SK-N-MC (cell line): ENCODE results near the gene RHBDF2.

Experiments
- DNase-seq: peaks from one replicate; pipeline ENCODE4 v3.0.0-alpha.2; 2011; ENCODE audit warnings: low read depth, low spot score
- H3K27ac ChIP-seq: fragments of 200-600 bp; sonication (generic); 2 replicates; pipeline ENCODE4 v1.5.1; 2016; ENCODE audit warnings: mixed run types
- H3K36me3 ChIP-seq: fragments of 200-600 bp; sonication (generic); 2 replicates; pipeline ENCODE4 v1.6.1; 2017; ENCODE audit warnings: antibody characterized with exemption, low read length, mixed read lengths; ENCODE audit not compliant: insufficient read depth
- H3K4me3 ChIP-seq: fragments of 200-600 bp; sonication (generic); 2 replicates; pipeline ENCODE4 v1.5.1; 2016
- H3K9ac ChIP-seq: fragments of 200-600 bp; sonication (generic); 2 replicates; pipeline ENCODE4 v1.8.0; 2017; ENCODE audit warnings: mixed run types, mixed read lengths; ENCODE audit not compliant: insufficient read length
- H3K9me3 ChIP-seq: fragments of 200-600 bp; sonication (generic); 2 replicates; pipeline ENCODE4 v1.6.1; 2017; ENCODE audit warnings: low read depth, mild to moderate bottlenecking, antibody characterized with exemption, low read length, moderate library complexity, mixed read lengths
- EZH2 ChIP-seq: fragments of 200-600 bp; sonication (generic); IDR thresholded peaks from one replicate; pipeline ENCODE4 v1.6.1; 2017; ENCODE audit warnings: antibody characterized with exemption
- FOXP2 ChIP-seq: optimal IDR thresholded peaks from 2 replicates; pipeline ENCODE3; 2011; ENCODE audit warnings: mild to moderate bottlenecking, moderate library complexity; ENCODE audit not compliant: insufficient read depth; ENCODE audit errors: extremely low read length, control extremely low read depth
- POLR2AphosphoS5 ChIP-seq: IDR thresholded peaks from 2 replicates; pipeline ENCODE4 v1.6.1; 2012; ENCODE audit warnings: mild to moderate bottlenecking, low read depth, low read length, borderline replicate concordance

RHBDF2 gene

DNA sequence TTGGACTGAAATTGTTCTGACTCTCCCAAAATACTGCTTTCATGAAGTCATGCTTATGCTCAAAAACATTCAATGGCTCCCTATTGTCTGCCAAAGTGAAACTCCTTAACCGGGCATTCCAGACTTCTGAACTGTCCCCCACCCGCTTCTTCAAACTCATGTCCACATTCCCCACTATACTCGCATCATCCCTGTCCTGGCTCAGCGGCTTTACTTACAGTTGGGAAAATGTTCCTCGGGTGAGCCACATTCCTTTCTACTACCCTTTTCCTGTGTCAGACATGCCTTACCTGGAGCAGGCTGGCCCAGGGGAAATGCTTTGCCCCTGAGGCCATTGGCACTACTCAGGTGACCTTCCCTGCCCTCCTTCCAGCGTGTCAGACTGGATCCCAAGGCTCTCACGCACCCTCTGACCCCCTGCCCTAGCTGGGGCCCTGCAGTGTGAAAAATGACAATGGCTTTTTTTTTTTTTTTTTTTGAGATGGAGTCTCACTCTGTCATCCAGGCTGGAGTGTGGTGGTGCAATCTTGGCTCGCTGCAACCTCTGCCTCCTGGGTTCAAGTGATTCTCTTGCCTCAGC lies 30.9 kb upstream of the RHBDF2 start:
- DNase-seq: no peak
- Histone ChIP-seq H3K4me3 (no peak overlapping the region), H3K9me3 (no peaks in the 10 kb centered on the region), H3K36me3 (no peaks in the 10 kb centered on the region), H3K27ac (no peak overlapping the region), H3K9ac (no peak overlapping the region)
- TF ChIP-seq POLR2AphosphoS5 (no peak), FOXP2 (no peak), EZH2 (no peak)

GRCh38 chr17:76531486-76532038 lies 30.3 kb upstream of the RHBDF2 start:
- H3K9me3 ChIP-seq: no peaks in the 10 kb centered on the region
- no peak for DNase-seq
- H3K27ac ChIP-seq: no peak overlapping the region
- TF ChIP-seq POLR2AphosphoS5 (no peak), EZH2 (no peak), FOXP2 (no peak)
- H3K36me3 ChIP-seq: no peaks in the 10 kb centered on the region
- H3K4me3 ChIP-seq: no peak overlapping the region
- no peak overlapping the region for H3K9ac ChIP-seq

- Histone ChIP-seq H3K9me3 (no peaks in the 10 kb centered on the region), H3K4me3 (no peak overlapping the region), H3K27ac (no peak overlapping the region), H3K36me3 (no peaks in the 10 kb centered on the region), H3K9ac (no peak overlapping the region)
- TF ChIP-seq FOXP2 (no peak), EZH2 (no peak), POLR2AphosphoS5 (no peak)
- no peak for DNase-seq
These were observed 29.7 kb upstream of the RHBDF2 start for GRCh38 chr17:76530811-76531485.

GRCh38 chr17:76530095-76530723 lies 29.0 kb upstream of the RHBDF2 start:
- Histone ChIP-seq H3K27ac (peak overlapping the region; percentile 54), H3K9ac (peak overlapping the region; percentile 45), H3K9me3 (no peaks in the 10 kb centered on the region), H3K36me3 (no peaks in the 10 kb centered on the region), H3K4me3 (no peak overlapping the region)
- TF ChIP-seq FOXP2 (no peak), EZH2 (no peak), POLR2AphosphoS5 (no peak)
- DNase-seq: no peak

- Histone ChIP-seq H3K9ac (peak overlapping the region; percentile 45), H3K4me3 (peak overlapping the region; percentile 45), H3K9me3 (no peaks in the 10 kb centered on the region), H3K27ac (peak overlapping the region; percentile 54), H3K36me3 (no peaks in the 10 kb centered on the region)
- peak; percentile 72 for TF ChIP-seq FOXP2
- no peak for TF ChIP-seq EZH2
- DNase-seq: no peak
These were observed 28.2 kb upstream of the RHBDF2 start for GRCh38 chr17:76529224-76530094.

DNA sequence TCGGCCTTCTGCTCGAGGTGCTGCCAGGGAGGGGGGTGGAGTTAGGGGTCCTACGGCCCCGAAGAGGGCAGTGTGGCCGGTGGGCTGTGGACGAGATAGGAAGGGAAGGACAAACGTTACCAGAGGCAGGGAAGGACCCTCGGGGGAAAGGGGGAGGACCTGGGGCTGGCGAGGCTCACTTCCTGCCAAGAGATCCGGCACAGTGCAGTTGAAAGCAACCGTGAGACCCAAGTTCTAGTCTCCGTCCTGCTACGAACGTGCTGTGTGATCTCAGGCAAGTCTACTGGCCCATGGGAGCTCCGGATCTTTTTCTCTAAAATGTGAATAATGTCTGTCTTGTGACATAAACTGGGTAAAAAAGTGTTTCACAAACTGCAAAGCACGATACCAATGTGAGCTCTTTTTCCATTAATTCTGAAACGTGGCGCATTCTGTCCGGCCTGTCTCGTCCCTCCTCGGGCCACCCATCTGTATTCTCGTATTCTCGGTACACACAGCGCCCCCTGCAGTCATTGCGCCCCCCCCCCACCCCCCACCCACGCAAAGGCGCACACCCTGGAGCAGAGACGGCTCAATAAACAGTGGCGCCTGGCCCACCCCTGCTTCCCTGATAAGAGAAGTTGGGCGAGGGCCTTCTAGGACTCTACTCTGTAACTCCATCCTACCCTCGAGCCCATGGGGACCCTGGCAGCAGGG lies 27.5 kb upstream of the RHBDF2 start:
- Histone ChIP-seq H3K36me3 (no peaks in the 10 kb centered on the region), H3K9ac (no peak overlapping the region), H3K27ac (no peak overlapping the region), H3K4me3 (no peak overlapping the region), H3K9me3 (no peaks in the 10 kb centered on the region)
- no peak for DNase-seq
- TF ChIP-seq POLR2AphosphoS5: no peak
- no peak for TF ChIP-seq EZH2
- TF ChIP-seq FOXP2: no peak

DNA sequence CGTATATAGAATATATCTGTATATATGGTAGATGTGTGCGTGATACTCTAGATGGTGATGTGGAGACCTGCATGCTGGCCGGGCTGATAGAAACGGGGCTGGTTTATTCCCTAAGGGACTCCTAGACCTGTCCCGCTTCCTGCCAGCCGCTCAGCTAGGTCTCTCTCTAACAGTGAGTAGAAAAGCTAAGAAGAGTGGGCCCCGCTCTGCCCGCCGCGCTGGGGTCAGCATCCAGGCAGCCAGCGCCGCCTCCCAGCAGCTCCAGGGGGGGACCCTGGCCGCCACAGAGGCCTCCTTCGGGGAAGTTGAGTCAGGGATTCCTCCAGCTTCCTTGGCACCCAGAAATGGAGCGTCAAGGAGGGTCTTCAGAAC lies 26.9 kb upstream of the RHBDF2 start:
- no peak for DNase-seq
- H3K27ac ChIP-seq: no peak overlapping the region
- no peaks in the 10 kb centered on the region for H3K9me3 ChIP-seq
- no peaks in the 10 kb centered on the region for H3K36me3 ChIP-seq
- no peak overlapping the region for H3K9ac ChIP-seq
- H3K4me3 ChIP-seq: no peak overlapping the region
- TF ChIP-seq FOXP2 (no peak), EZH2 (no peak), POLR2AphosphoS5 (no peak)
